Anterior cingulate cortex (tissue), 58 donors: ENCODE results near the gene BCKDHB.
A peak's percentile ranks its signal among the peaks of the same experiment; 100 is the strongest.
"Not testable (repeated sequence)": the region's sequence is repeated elsewhere in the genome, so short reads cannot be mapped to it uniquely, and the experiment has no call there.

Experiments used
- DNase-seq, 58 donors: peaks; one replicate each; lab custom pipeline; 2025; lab: John Stamatoyannopoulos, UW

BCKDHB gene

DNA sequence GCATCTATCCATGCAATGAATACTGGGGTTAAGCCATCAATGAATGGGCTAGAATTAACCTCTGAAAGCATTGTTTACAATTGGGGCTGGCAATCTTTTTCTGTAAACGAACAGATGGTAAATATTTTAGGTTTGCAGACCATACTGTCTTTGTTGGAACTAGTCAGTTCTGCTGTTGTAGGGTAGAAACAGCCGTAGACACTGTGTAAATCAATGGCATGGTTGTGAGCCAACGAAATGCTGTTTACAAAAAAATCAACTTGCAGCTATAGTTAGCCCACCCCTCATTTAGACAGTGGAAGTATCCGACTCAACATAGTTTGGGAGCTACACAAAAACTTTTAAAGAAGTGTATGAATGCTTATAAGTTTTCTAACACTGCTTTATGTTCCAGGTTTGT, 91.5 kb downstream of the BCKDHB start:
- DNase-seq, result no peak

- no peak for DNase-seq
Measured at GRCh38 chr6:80203283-80203682, 96.8 kb downstream of the BCKDHB start.

DNA sequence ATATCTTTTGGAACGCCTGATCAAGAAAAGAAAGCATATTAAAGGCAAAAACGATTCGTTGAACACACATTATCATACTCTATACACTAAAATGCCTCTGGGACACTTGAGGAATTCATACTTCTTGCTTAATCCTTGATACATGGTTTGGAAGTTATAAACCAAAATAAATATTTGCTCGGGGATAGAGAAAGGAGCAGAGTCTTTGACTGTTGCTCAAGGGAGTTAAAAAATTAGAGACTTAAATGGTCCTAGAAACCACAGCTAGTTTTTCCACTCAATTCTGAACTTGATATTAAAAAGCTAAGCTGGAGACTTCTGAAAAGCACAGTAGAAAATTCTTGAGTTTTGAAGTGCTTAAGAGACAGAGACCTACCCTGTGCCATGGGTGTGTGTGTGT, 98.9 kb downstream of the BCKDHB start:
- DNase-seq, result no peak

GRCh38 chr6:80206758-80207157, 100.3 kb downstream of the BCKDHB start:
- DNase-seq, result no peak

- no peak for DNase-seq
Measured at GRCh38 chr6:80209430-80209829, 103.0 kb downstream of the BCKDHB start.

- DNase-seq, result no peak
Measured at GRCh38 chr6:80210618-80211017, 104.1 kb downstream of the BCKDHB start.

DNA sequence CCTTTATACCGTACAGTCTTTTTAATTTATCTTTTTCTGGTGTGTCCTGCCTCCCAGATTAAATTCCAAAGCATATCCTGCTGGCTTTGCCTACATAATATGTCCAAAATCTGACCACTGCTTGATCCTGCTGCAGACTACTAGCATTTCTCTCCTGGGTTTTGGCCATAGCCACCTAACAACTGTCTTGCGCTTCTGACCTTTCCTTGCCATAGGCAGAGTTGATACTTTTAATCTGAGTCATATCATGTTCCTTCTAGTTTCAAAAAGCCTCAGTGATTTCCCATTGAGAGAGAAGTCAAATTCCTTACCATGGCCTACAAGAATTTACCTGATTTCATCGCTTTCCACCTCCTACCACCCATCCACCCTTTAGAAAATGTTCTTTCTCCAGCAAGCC, 104.8 kb downstream of the BCKDHB start:
- DNase-seq, result no peak

- DNase-seq, result not testable (repeated sequence)
Measured at GRCh38 chr6:80211890-80212289, 105.4 kb downstream of the BCKDHB start.

DNA sequence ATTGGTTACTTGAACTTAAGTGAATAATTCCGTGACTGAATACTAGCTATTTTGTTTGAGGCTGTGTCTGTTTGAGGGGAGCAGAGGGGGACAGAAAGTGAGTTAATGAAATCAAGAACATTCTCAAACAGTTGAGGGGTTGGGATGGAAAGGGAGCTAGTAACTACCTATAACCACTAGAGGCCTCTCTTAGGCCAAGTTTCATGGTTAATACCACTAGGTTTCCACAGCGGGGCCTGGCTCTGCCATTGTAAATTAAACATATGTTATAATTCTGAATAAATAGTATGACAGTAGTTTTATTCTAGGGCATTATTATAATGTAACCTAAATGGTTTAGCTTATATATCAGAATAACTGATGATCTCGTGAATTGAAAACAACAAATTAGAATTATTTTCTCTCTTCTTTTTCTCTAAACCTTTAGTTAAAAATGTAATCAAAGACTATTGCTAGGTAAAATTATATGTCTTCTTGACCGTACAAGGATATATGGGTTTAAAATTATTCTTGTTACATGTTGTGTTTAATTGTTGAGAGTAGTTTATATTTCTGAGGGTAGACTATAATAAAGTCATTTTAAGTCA, 108.1 kb downstream of the BCKDHB start:
- DNase-seq, result peak in 9 of 58 donors; percentile 1 to 48 (median 11)

- no peak for DNase-seq
Measured at GRCh38 chr6:80215063-80215462, 108.6 kb downstream of the BCKDHB start.

DNA sequence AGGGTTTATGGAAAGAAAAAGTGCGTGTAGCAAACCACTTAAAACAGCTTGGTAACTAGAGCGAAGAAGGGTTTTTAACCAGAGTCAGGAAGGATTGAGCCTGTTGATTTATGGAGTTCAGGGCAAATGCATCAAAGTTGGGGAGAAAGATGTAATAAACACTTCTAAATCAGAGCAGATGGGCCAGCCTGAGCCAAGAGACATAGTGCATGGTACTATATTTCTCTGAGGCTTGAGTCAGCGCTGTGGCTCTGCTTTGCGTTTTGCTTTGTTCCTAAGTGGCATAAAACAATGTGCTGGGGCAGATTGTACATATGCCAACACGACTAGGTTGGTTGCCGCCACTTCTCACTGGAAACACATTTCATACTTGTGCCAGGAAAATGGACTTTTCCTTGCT, 111.3 kb downstream of the BCKDHB start:
- no peak for DNase-seq

DNA sequence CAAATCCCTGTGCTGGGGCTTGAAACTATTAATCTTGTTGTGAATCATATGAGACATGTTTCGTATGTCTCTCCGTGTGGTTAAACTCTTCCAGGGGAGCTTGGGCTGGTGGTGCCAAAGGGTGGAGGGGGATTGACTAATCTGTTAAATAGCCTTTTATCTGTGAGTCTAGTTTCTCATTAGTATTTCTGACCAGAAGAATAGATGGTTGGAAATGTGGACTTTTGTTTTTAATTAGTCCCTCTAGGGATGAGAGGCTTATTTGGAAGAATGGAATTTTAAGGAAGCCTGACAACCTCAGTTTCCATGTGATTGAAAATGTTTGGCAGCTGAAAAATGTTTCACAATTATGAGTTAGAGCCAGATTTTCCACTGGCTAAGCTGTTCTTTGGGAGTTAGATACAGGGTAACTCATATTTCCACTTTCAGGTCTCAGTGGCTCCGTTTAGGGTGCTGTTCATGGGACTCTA, 117.3 kb downstream of the BCKDHB start:
- DNase-seq, result no peak

DNA sequence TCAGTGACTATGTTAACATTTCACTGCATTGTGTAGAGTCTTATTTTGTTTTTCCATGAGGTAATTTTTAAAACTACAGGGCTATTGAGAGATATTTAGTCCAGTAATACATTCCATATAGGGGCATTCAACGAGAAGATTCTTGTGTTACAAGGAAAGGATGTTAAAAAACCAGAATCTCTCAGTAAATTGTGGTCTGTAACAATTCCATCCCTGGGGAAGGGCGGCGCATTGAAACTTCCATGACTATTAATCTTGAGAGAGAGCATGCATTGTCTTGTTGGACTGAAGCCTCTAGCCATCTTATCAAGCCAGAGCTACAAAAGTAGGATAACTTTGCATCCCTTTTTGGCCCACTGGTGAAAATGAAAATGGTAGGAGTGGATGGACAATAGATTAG, 119.7 kb downstream of the BCKDHB start:
- no peak for DNase-seq

DNA sequence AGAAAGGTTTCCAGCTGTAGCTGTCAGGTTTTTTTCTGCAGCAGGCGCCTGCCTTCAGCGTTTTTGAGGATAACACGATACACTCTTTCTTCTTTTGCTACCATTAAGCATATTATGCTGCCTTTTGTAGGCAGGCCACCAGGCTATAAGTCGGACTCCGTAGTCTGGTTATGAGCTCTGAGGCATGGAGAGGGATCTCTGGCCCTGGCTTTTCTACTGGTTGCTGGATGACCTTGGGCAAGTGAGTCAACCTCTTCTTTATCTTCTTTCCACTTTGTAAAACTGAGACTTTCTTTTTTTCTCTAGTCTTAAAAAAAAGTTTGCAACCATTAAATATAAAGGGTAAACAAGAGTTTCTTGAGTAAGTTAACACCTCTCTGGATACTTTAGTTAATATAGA, 120.2 kb downstream of the BCKDHB start:
- DNase-seq, result no peak

DNA sequence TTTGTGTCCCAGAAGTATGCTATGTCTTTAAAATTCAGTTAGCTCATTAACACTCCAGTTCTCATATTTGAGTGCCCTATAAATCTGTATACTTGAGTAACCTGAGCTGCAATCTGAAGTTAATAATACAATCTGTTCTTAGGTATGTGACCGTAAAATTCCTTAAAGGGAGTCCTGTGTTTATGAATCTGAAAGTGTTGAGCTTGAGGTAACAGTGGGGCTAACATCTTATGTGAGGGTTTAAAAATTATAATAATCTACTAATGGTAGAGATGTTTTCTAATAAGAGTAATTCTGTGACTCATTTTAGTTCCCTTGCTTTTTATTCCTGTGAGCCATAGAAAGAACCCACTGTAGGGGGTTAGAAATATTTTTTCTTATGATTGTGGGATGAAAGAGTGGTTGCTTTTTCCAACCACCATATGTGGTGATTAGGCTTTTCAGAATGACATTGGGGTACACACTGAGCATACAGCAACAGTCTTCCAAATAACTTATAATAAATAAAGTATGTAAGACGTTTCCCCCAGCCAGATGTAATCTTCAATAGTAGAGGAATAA, 121.2 kb downstream of the BCKDHB start:
- DNase-seq, result no peak

DNA sequence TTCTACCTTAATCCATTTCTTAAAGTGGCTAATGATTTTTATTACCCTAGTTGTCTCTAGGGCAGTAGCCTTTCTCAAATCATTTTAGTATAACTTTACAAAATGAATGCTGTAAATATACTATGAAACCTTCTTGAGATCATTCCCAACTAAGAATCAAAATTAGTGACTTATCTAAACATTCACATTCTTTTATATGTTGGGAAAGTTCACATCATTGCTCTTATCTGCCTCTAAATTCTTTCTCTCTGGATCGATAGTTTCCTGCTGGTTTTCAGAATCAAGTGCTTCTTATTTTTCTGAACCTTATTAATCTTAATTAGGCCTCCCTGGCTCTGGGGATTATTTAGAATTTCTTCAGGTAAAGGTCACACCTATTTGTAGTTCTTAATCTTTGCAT, 126.8 kb downstream of the BCKDHB start:
- DNase-seq, result no peak

DNA sequence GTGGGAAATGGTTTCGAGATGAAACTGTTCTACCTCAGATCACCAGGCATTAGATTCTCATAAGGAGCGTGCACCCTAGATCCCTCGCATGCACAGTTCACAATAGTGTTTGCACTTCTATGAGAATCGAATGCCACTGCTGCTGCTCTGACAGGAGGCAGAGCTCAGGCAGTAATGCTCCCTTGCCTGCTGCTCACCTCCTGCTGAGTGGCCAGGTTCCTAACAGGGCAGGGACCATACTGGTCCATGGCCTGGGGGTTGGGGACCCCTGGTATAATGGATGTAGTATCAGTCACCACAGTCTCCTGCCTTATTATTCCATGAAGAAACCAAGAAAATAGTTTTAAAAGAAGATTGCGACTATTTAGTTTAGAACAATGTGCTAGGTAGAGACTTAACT, 127.5 kb downstream of the BCKDHB start:
- DNase-seq, result no peak

- no peak for DNase-seq
Measured at GRCh38 chr6:80234401-80234800, 127.9 kb downstream of the BCKDHB start.

GRCh38 chr6:80234908-80235307, 128.4 kb downstream of the BCKDHB start:
- no peak for DNase-seq

DNA sequence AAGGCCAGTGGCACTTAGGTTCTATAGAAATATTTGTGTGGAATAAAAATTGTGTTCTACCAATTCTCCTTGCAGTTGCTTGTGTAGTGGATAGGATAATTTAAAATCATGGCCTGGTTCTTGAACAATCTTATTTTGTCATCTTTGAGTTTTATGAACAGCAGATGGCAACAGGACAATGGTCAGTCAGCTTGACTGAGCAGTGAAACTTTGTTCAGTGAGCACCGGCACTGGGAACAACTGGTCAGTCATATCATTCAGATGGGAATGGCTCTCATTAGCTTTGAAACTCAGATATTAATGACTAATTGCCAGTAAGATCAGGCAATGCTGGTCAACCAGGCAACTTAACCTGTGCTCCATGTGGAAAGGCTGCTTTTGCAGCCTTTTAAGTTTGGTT, 129.2 kb downstream of the BCKDHB start:
- DNase-seq, result no peak

GRCh38 chr6:80238754-80239153, 132.3 kb downstream of the BCKDHB start:
- not testable (repeated sequence) for DNase-seq

- DNase-seq, result no peak
Measured at GRCh38 chr6:80245043-80245442, 138.6 kb downstream of the BCKDHB start.

- no peak for DNase-seq
Measured at GRCh38 chr6:80249897-80250296, 143.4 kb downstream of the BCKDHB start.
